Thymus (tissue), 11 donors: ENCODE measurements around the gene SPTB. TPM values are rescaled to one million over a fixed set of nuclear protein-coding genes. Genes with fewer than 3 reads are reported as not detected.

Experiments used
- DNase-seq, 9 donors: peaks; one replicate each; pipeline ENCODE4 v3.0.0-alpha.2; 2013; ENCODE audit warnings: low spot score in 9 of 9, low read depth in 6 of 9, missing footprints in 1 of 9
- H3K27ac ChIP-seq, 2 donors: one replicate each; pipeline ENCODE4 v1.5.1; 2013; ENCODE audit warnings: control low read depth in 1 of 2, low read depth in 1 of 2, low read length in 1 of 2, mild to moderate bottlenecking in 1 of 2, moderate library complexity in 1 of 2
- H3K27me3 ChIP-seq, 2 donors: one replicate each; pipeline ENCODE4 v1.5.1; 2013; ENCODE audit warnings: low read length in 1 of 2; ENCODE audit not compliant: control insufficient read depth in 2 of 2, insufficient read depth in 1 of 2
- H3K36me3 ChIP-seq, 2 donors: one replicate each; pipeline ENCODE4 v1.5.1; 2013; ENCODE audit warnings: low read length in 1 of 2, mild to moderate bottlenecking in 1 of 2, moderate library complexity in 1 of 2; ENCODE audit not compliant: control insufficient read depth in 2 of 2, insufficient read depth in 2 of 2
- H3K4me1 ChIP-seq, 2 donors: one replicate each; pipeline ENCODE4 v1.5.1; 2013; ENCODE audit warnings: low read length in 2 of 2; ENCODE audit not compliant: control insufficient read depth in 2 of 2, insufficient read depth in 2 of 2
- H3K4me3 ChIP-seq, 2 donors: one replicate each; pipeline ENCODE4 v1.5.1; 2013; ENCODE audit warnings: low read length in 2 of 2, control low read depth in 1 of 2, mild to moderate bottlenecking in 1 of 2
- H3K9me3 ChIP-seq, 2 donors: one replicate each; pipeline ENCODE4 v1.5.1; 2013; ENCODE audit warnings: low read length in 1 of 2, mild to moderate bottlenecking in 1 of 2; ENCODE audit not compliant: control insufficient read depth in 2 of 2, insufficient read depth in 1 of 2
- WGBS: extraction: QIAGEN DNeasy Blood & Tissue Kit; methylation state at CpG from one replicate; pipeline ENCODE4 v1.1.7; 2013; 5-methylcytosine and 5-hydroxymethylcytosine counted together
- polyA plus RNA-seq: library from polyadenylated mRNA; stranded (reverse); fragments of 200-250 nt; gene quantifications from one replicate; pipeline ENCODE4 v1.2.3, GENCODE V29; 2013
- total RNA-seq: library from RNA; stranded (reverse); fragments of 120-200 nt; gene quantifications from one replicate; pipeline ENCODE4 v1.2.4, GENCODE V29; 2013
- donor health status: healthy.

Gene SPTB
- total and polyA plus RNA-seq, 2 donors = 1.1 to 1.8 TPM

- Histone ChIP-seq H3K36me3 (no peaks in the 10 kb centered on the region), H3K9me3 (no peaks in the 10 kb centered on the region), H3K27ac (no peak overlapping the region), H3K27me3 (no peaks in the 10 kb centered on the region), H3K4me1 (peaks cover 0 to 11% of the 10 kb centered on the region in 2 donors), H3K4me3 (no peak overlapping the region)
- 97% methylated on average over 13 of the region's 13 CpGs for WGBS
- DNase-seq = no peak
Observed at GRCh38 chr14:64753374-64753773, 126.3 kb downstream of the SPTB start.

GRCh38 chr14:64752909-64753308, 126.8 kb downstream of the SPTB start:
- no peak overlapping the region for H3K27ac ChIP-seq
- no peak for DNase-seq
- H3K4me1 ChIP-seq = peaks cover 0 to 7% of the 10 kb centered on the region in 2 donors
- H3K9me3 ChIP-seq = no peaks in the 10 kb centered on the region
- WGBS = 98% methylated on average over 6 of the region's 6 CpGs
- no peaks in the 10 kb centered on the region for H3K27me3 ChIP-seq
- no peak overlapping the region for H3K4me3 ChIP-seq
- no peaks in the 10 kb centered on the region for H3K36me3 ChIP-seq

GRCh38 chr14:64748995-64749714, 130.6 kb downstream of the SPTB start:
- H3K27me3 ChIP-seq = no peaks in the 10 kb centered on the region
- peaks cover 0 to 3% of the 10 kb centered on the region in 2 donors for H3K9me3 ChIP-seq
- no peak for DNase-seq
- H3K27ac ChIP-seq = no peak overlapping the region
- WGBS = 97% methylated on average over 51 of the region's 51 CpGs
- H3K36me3 ChIP-seq = no peaks in the 10 kb centered on the region
- no peaks in the 10 kb centered on the region for H3K4me1 ChIP-seq
- no peak overlapping the region for H3K4me3 ChIP-seq

- Histone ChIP-seq H3K27ac (no peak overlapping the region), H3K4me3 (no peak overlapping the region), H3K4me1 (no peaks in the 10 kb centered on the region), H3K9me3 (peaks cover 0 to 5% of the 10 kb centered on the region in 2 donors), H3K27me3 (no peaks in the 10 kb centered on the region), H3K36me3 (no peaks in the 10 kb centered on the region)
- 87% methylated on average over 6 of the region's 6 CpGs for WGBS
- DNase-seq = no peak
Observed at GRCh38 chr14:64748521-64748920, 131.2 kb downstream of the SPTB start.

GRCh38 chr14:64747327-64747726, 132.4 kb downstream of the SPTB start:
- Histone ChIP-seq H3K36me3 (no peaks in the 10 kb centered on the region), H3K4me1 (no peaks in the 10 kb centered on the region), H3K27me3 (no peaks in the 10 kb centered on the region), H3K9me3 (peaks cover 0 to 6% of the 10 kb centered on the region in 2 donors), H3K27ac (no peak overlapping the region), H3K4me3 (no peak overlapping the region)
- no peak for DNase-seq
- 93% methylated on average over 5 of the region's 5 CpGs for WGBS

GRCh38 chr14:64746298-64747250, 133.1 kb downstream of the SPTB start:
- Histone ChIP-seq H3K9me3 (peaks cover 0 to 6% of the 10 kb centered on the region in 2 donors), H3K4me3 (no peak overlapping the region), H3K4me1 (no peaks in the 10 kb centered on the region), H3K36me3 (no peaks in the 10 kb centered on the region), H3K27ac (no peak overlapping the region), H3K27me3 (no peaks in the 10 kb centered on the region)
- WGBS = 88% methylated on average over 12 of the region's 12 CpGs
- DNase-seq = no peak

GRCh38 chr14:64745511-64746091, 134.1 kb downstream of the SPTB start:
- Histone ChIP-seq H3K27ac (no peak overlapping the region), H3K9me3 (peaks cover 0 to 6% of the 10 kb centered on the region in 2 donors), H3K4me3 (no peak overlapping the region), H3K36me3 (no peaks in the 10 kb centered on the region), H3K27me3 (no peaks in the 10 kb centered on the region), H3K4me1 (no peaks in the 10 kb centered on the region)
- 88% methylated on average over 8 of the region's 8 CpGs for WGBS
- DNase-seq = no peak

GRCh38 chr14:64743061-64743460, 136.6 kb downstream of the SPTB start:
- H3K27me3 ChIP-seq = no peaks in the 10 kb centered on the region
- no peaks in the 10 kb centered on the region for H3K4me1 ChIP-seq
- H3K9me3 ChIP-seq = peaks cover 0 to 6% of the 10 kb centered on the region in 2 donors
- no peak overlapping the region for H3K27ac ChIP-seq
- 99% methylated on average over 27 of the region's 27 CpGs for WGBS
- DNase-seq = no peak
- no peaks in the 10 kb centered on the region for H3K36me3 ChIP-seq
- no peak overlapping the region for H3K4me3 ChIP-seq

GRCh38 chr14:64741961-64742360, 137.7 kb downstream of the SPTB start:
- no peaks in the 10 kb centered on the region for H3K36me3 ChIP-seq
- 98% methylated on average over 15 of the region's 15 CpGs for WGBS
- H3K27me3 ChIP-seq = no peaks in the 10 kb centered on the region
- H3K27ac ChIP-seq = no peak overlapping the region
- no peak overlapping the region for H3K4me3 ChIP-seq
- DNase-seq = no peak
- peaks cover 0 to 1% of the 10 kb centered on the region in 2 donors for H3K4me1 ChIP-seq
- H3K9me3 ChIP-seq = peaks cover 0 to 6% of the 10 kb centered on the region in 2 donors
